Omental fat pad (tissue), 4 donors: ENCODE measurements around the gene TBC1D22A. TPM values are rescaled to one million over a fixed set of nuclear protein-coding genes. Genes with fewer than 3 reads are reported as not detected.
"Not testable (repeated sequence)": the region's sequence is repeated elsewhere in the genome, so short reads cannot be mapped to it uniquely, and the experiment has no call there.

Source experiments
- ATAC-seq: fragments of 150-250 bp; one replicate; pipeline ENCODE4 v1.9.1; 2016; ENCODE audit warnings: mild to moderate bottlenecking, moderate library complexity; ENCODE audit not compliant: low FRiP score
- DNase-seq: peaks from one replicate; pipeline ENCODE4 v3.0.0-alpha.2; 2019; ENCODE audit warnings: low spot score
- total RNA-seq, 4 donors: library from RNA; depleted of rRNA; stranded (reverse); fragments of >200 nt; gene quantifications; one replicate each; pipeline ENCODE4 v1.1.0, GENCODE V29; 2016
- TF ChIP-seq, protein P1 (sequence below), 3 donors: fragments of 450-650 bp; IDR thresholded peaks; one replicate each; pipeline ENCODE4 v1.5.1; 2016 to 2017; ENCODE audit warnings: antibody characterized with exemption in 3 of 3, mild to moderate bottlenecking in 3 of 3, moderate library complexity in 2 of 3

Gene TBC1D22A
- total RNA-seq, 4 donors from 2014 or later = 21.3 to 31.2 (median 24.5) TPM

DNA sequence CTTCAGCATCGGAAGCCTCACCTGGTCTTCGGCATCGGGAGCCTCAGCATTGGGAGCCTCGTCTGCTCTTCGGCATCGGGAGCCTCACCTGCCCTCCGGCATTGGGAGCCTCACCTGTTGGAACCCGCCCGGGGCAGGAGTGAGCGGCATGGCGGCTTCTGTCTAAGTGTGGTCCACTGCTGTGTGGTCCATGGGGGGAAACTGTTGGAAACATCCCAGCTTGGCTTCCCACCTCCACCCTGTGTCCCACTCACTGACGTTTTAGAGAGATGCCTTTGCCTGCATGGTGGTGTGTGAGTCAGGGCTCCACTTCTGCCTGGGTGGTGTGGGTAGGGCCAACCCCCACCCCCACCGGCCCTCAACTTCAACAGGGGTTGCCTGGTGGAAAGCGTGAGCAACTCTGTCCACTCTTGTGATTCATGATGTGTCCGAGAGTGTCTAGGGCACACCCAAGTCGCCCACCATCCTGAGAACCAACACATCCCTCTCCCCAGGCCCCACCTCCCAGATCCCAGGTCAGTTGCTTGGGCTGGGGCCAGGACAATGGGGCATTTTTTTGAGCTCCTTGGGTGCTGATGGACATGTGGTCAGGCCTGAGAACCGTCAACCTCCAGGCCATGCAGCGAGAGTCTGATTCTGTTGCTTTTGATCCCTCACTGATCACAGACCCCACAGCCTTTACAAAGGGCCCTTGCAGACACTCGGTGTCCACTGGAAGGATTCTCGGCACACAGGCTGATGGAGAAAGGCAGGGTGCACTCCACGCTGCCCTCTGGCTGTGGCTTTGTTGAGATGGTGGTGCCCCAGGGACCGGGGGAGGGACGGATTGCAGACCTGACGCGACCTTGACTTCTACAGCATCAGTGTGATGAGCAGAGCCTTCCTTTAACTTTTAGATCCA lies 406.7 kb downstream of the TBC1D22A start:
- ATAC-seq (no peak), DNase-seq (peak; percentile 10)

DNA sequence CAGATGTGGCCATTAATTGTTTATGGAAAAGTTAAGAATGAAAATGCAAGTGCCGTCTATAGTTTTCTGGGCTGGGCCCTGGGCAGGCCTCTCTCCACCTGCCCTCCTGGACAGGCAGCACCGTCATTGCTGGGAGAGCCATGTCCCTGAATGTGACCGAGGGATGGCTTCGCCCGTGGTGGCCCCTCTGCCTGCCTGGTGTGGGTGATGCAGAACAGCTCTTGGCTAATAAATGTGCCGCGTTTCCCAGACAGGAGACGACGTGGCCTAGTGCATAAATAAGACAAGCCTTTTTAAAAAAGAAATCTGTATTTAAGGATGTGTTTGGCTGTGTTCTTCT lies 407.3 kb downstream of the TBC1D22A start:
- ATAC-seq (no peak), DNase-seq (peak; percentile 6)
- TF ChIP-seq, protein P1, sequence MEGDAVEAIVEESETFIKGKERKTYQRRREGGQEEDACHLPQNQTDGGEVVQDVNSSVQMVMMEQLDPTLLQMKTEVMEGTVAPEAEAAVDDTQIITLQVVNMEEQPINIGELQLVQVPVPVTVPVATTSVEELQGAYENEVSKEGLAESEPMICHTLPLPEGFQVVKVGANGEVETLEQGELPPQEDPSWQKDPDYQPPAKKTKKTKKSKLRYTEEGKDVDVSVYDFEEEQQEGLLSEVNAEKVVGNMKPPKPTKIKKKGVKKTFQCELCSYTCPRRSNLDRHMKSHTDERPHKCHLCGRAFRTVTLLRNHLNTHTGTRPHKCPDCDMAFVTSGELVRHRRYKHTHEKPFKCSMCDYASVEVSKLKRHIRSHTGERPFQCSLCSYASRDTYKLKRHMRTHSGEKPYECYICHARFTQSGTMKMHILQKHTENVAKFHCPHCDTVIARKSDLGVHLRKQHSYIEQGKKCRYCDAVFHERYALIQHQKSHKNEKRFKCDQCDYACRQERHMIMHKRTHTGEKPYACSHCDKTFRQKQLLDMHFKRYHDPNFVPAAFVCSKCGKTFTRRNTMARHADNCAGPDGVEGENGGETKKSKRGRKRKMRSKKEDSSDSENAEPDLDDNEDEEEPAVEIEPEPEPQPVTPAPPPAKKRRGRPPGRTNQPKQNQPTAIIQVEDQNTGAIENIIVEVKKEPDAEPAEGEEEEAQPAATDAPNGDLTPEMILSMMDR (IDR thresholded peaks at IDR 0.05) = no peak

More for the DNA sequence above, 406.7 kb downstream of the TBC1D22A start:
- TF ChIP-seq, protein P1 (IDR thresholded peaks at IDR 0.05) = no peak

- ATAC-seq = not testable (repeated sequence)
- peak; percentile 5 for DNase-seq
These were observed 408.3 kb downstream of the TBC1D22A start for GRCh38 chr22:47170511-47171440.

- DNase-seq = peak; percentile 14
These were observed 409.2 kb downstream of the TBC1D22A start for GRCh38 chr22:47171441-47172221.

GRCh38 chr22:47172771-47173534 lies 410.5 kb downstream of the TBC1D22A start:
- DNase-seq (no peak), ATAC-seq (no peak)

More at GRCh38 chr22:47171441-47172221, 409.2 kb downstream of the TBC1D22A start:
- TF ChIP-seq, protein P1 (IDR thresholded peaks at IDR 0.05) = no peak
- ATAC-seq = no peak

DNA sequence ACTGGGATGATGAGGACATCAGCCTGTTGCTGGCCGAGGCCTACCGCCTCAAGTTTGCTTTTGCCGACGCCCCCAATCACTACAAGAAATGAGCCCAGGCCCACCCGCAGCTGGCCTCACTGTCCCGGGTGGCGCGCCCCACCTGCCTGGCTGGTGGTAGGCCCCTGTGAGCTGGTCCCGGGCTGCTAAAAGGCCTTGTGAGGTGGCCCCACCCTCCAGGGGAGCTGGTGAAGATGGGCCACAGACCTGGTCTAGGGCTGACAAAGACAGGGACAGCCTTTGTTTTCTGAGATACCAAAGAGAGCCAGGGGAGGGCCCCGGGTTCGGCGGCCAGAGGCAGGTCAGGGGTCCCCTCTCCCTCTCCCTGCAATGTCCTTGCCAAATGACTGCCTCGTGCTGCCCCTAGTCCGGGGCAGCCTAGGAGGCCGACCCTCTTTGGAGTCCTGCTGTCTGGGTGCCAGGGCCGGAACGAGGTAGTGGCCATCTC lies 411.1 kb downstream of the TBC1D22A start:
- TF ChIP-seq, protein P1 (IDR thresholded peaks at IDR 0.05) = no peak
- ATAC-seq (no peak), DNase-seq (no peak)

More at GRCh38 chr22:47172771-47173534, 410.5 kb downstream of the TBC1D22A start:
- TF ChIP-seq, protein P1 (IDR thresholded peaks at IDR 0.05) = no peak
